T-helper 9 cell (primary cell): ENCODE data around the gene ILF3.

Experiments
- DNase-seq: peaks from one replicate; pipeline ENCODE4 v3.0.0-alpha.2; 2020

The ILF3 gene

DNA sequence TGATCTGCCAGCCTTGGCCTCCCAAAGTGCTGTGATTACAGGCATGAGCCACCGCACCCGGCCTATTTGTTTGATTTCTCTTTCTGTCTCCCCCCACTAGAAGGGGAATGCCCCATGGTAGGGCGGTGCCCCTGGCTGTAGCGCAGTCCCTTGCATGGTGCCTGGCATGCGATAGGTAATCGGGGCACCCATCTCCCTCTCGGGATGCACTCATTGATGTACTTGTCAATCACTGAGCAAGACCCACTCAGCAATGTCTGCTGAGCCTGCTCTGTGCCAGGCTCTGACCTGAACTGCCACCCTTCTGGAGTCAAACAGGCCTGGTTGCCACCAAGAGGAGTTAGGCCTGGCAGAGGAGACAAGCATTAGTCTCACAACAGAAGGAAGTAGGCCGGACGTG, 83.6 kb downstream of the ILF3 start:
- DNase-seq = no peak

DNA sequence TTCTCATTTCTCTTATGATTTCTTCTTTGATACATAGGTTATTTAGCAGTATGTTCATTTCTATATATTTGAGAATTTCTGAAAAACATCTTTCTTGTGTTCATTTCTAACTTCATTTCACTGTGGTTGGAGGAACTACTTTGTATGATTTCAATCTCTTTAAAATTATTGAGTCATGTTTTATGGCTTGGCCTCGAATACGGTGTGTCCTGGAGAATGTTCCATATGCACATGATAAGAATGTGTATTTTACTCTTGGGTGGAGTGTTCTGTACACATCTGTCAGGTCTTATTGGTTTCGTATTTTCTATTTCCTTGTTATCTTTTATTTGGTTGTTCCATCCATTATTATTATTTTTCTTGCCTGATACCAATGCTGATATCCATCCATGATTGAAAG, 86.7 kb downstream of the ILF3 start:
- no peak for DNase-seq
